ENCODE data around the gene DPM1. TPM values are rescaled to one million over a fixed set of nuclear protein-coding genes. Genes with fewer than 3 reads are reported as not detected.

The DPM1 gene
- total RNA-seq, 1 donor from 2014 or later, result 33.9 TPM

GRCh38 chr20:50929299-50930138 is 28.8 kb downstream of the DPM1 start:
- ATAC-seq, result peak; percentile 86

GRCh38 chr20:50928469-50928868 is 29.9 kb downstream of the DPM1 start:
- ATAC-seq, result no peak

GRCh38 chr20:50926530-50926929 is 31.8 kb downstream of the DPM1 start:
- ATAC-seq, result no peak

GRCh38 chr20:50924261-50924920 is 33.9 kb downstream of the DPM1 start:
- no peak for ATAC-seq

- ATAC-seq, result no peak
Observed at GRCh38 chr20:50921803-50922501, 36.4 kb downstream of the DPM1 start.

- no peak for ATAC-seq
Observed at GRCh38 chr20:50920997-50921396, 37.3 kb downstream of the DPM1 start.

- peak; percentile 80 for ATAC-seq
Observed at GRCh38 chr20:50919567-50919966, 38.8 kb downstream of the DPM1 start.

- no peak for ATAC-seq
Observed at GRCh38 chr20:50918403-50918802, 39.9 kb downstream of the DPM1 start.

GRCh38 chr20:50916934-50917333 is 41.4 kb downstream of the DPM1 start:
- ATAC-seq, result no peak

- peak; percentile 64 for ATAC-seq
Observed at GRCh38 chr20:50916257-50916656, 42.1 kb downstream of the DPM1 start.

GRCh38 chr20:50915424-50915823 is 42.9 kb downstream of the DPM1 start:
- no peak for ATAC-seq

GRCh38 chr20:50913690-50914375 is 44.5 kb downstream of the DPM1 start:
- ATAC-seq, result no peak

- no peak for ATAC-seq
Observed at GRCh38 chr20:50911716-50912115, 46.6 kb downstream of the DPM1 start.

- ATAC-seq, result no peak
Observed at GRCh38 chr20:50911030-50911429, 47.3 kb downstream of the DPM1 start.

GRCh38 chr20:50909413-50909812 is 48.9 kb downstream of the DPM1 start:
- peak; percentile 48 for ATAC-seq

GRCh38 chr20:50904067-50904570 is 54.2 kb downstream of the DPM1 start:
- no peak for ATAC-seq

GRCh38 chr20:50903353-50904051 is 54.8 kb downstream of the DPM1 start:
- no peak for ATAC-seq

- ATAC-seq, result no peak
Observed at GRCh38 chr20:50901301-50901700, 57.0 kb downstream of the DPM1 start.

GRCh38 chr20:50900261-50900660 is 58.1 kb downstream of the DPM1 start:
- no peak for ATAC-seq

GRCh38 chr20:50898475-50898874 is 59.9 kb downstream of the DPM1 start:
- no peak for ATAC-seq

- no peak for ATAC-seq
Observed at GRCh38 chr20:50895111-50895830, 63.1 kb downstream of the DPM1 start.
